ENCODE measurements around the gene DIS3L2.

GRCh38 chr2:232009639-232010274, 48.2 kb downstream of the DIS3L2 start:
- TF ChIP-seq POLR2AphosphoS5 (IDR thresholded peaks at IDR 0.05; ENCODE audit: borderline replicate concordance, low read depth, low read length) (no peak), EZH2 (IDR thresholded peaks at IDR 0.05) (no peak)
